Activated gamma-delta T cell treated with anti-CD3 and anti-CD28 coated beads, Interleukin-2, amount 50 U/mL, for 16 hours (primary cell): ENCODE measurements around the gene NPAS1.

Experiments
- DNase-seq: peaks from one replicate; pipeline ENCODE4 v3.0.0-alpha.2; 2020; ENCODE audit warnings: low read depth

NPAS1 gene

GRCh38 chr19:47082493-47082892 is 62.9 kb downstream of the NPAS1 start:
- DNase-seq, result no peak

- DNase-seq, result no peak
These were observed 65.3 kb downstream of the NPAS1 start for GRCh38 chr19:47084879-47085439.

- DNase-seq, result no peak
These were observed 66.6 kb downstream of the NPAS1 start for GRCh38 chr19:47086280-47086679.

- no peak for DNase-seq
These were observed 70.2 kb downstream of the NPAS1 start for GRCh38 chr19:47089767-47090350.

- DNase-seq, result no peak
These were observed 73.6 kb downstream of the NPAS1 start for GRCh38 chr19:47093254-47093653.

GRCh38 chr19:47093841-47094240 is 74.2 kb downstream of the NPAS1 start:
- DNase-seq, result no peak

- DNase-seq, result no peak
These were observed 75.2 kb downstream of the NPAS1 start for GRCh38 chr19:47094557-47095475.
